OCI-LY1 (cell line): ENCODE data around the gene OGFR.

Source experiments
- H2AFZ ChIP-seq: fragments of 200-600 bp; sonication (generic), shearing (Covaris generic); 2 replicates; pipeline ENCODE4 v1.6.0; 2014; ENCODE audit warnings: antibody characterized with exemption, mild to moderate bottlenecking, low read length
- H3F3A ChIP-seq: fragments of 200-600 bp; sonication (generic), shearing (Covaris generic); 2 replicates; pipeline ENCODE4 v1.6.0; 2014; ENCODE audit warnings: mild to moderate bottlenecking, antibody characterized with exemption, low read length, moderate library complexity; ENCODE audit not compliant: insufficient read depth
- H3K27ac ChIP-seq: fragments of 200-600 bp; sonication (generic); 2 replicates; pipeline ENCODE4 v1.5.1; 2014; ENCODE audit warnings: low read length, mixed run types, mild to moderate bottlenecking, low read depth; ENCODE audit not compliant: poor library complexity, severe bottlenecking
- H3K27me3 ChIP-seq: fragments of 200-600 bp; sonication (generic); 2 replicates; pipeline ENCODE4 v1.6.0; 2014; ENCODE audit warnings: antibody characterized with exemption, mild to moderate bottlenecking, low read length, moderate library complexity; ENCODE audit not compliant: insufficient read depth
- H3K36me3 ChIP-seq: fragments of 200-600 bp; sonication (generic); 2 replicates; pipeline ENCODE4 v1.6.1; 2014; ENCODE audit warnings: mild to moderate bottlenecking, antibody characterized with exemption, low read length, moderate library complexity, mixed read lengths; ENCODE audit not compliant: insufficient read depth
- H3K4me1 ChIP-seq: fragments of 200-600 bp; sonication (generic); 2 replicates; pipeline ENCODE4 v1.5.1; 2014; ENCODE audit warnings: mild to moderate bottlenecking, low read length, moderate library complexity; ENCODE audit not compliant: insufficient read depth, severe bottlenecking
- H3K4me2 ChIP-seq: fragments of 200-600 bp; sonication (generic), shearing (Covaris generic); 2 replicates; pipeline ENCODE4 v1.6.1; 2014; ENCODE audit warnings: low read length
- H3K4me3 ChIP-seq: fragments of 200-600 bp; sonication (generic); 2 replicates; pipeline ENCODE4 v1.5.1; 2014; ENCODE audit warnings: low read length, low read depth, mild to moderate bottlenecking, mixed read lengths; ENCODE audit not compliant: poor library complexity, severe bottlenecking
- H3K79me2 ChIP-seq: fragments of 200-600 bp; shearing (Covaris generic); 2 replicates; pipeline ENCODE4 v1.6.1; 2016; ENCODE audit warnings: mixed run types, low read length, mixed read lengths; ENCODE audit not compliant: insufficient read depth
- H3K9ac ChIP-seq: fragments of 200-600 bp; sonication (generic), shearing (Covaris generic); 2 replicates; pipeline ENCODE4 v1.6.1; 2014; ENCODE audit warnings: mild to moderate bottlenecking, low read length, mixed read lengths
- H3K9me2 ChIP-seq: fragments of 200-600 bp; sonication (generic), shearing (Covaris generic); 2 replicates; pipeline ENCODE4 v1.6.1; 2014; ENCODE audit warnings: low read depth, mild to moderate bottlenecking, low read length, mixed read lengths
- H3K9me3 ChIP-seq: fragments of 200-600 bp; shearing (Covaris generic); 2 replicates; pipeline ENCODE4 v1.6.1; 2014; ENCODE audit warnings: low read length, mixed read lengths
- H4K20me1 ChIP-seq: fragments of 200-600 bp; sonication (generic), shearing (Covaris generic); 2 replicates; pipeline ENCODE4 v1.6.0; 2016; ENCODE audit warnings: mild to moderate bottlenecking, low read length; ENCODE audit not compliant: insufficient read depth
- EZH2 ChIP-seq: fragments of 200-600 bp; sonication (generic), shearing (Covaris generic); IDR thresholded peaks from 2 replicates; pipeline ENCODE4 v1.8.0; 2017; ENCODE audit warnings: borderline replicate concordance, mixed run types, mild to moderate bottlenecking, antibody characterized with exemption, low read length, moderate library complexity, mixed read lengths
- TF ChIP-seq, protein P1 (sequence below): fragments of 200-600 bp; sonication (generic), shearing (Covaris generic); IDR thresholded peaks from 2 replicates; pipeline ENCODE4 v1.5.1; 2017; ENCODE audit warnings: mild to moderate bottlenecking, antibody characterized with exemption, low read length, moderate library complexity, mixed read lengths

The OGFR gene

GRCh38 chr20:62792182-62792939, 12.3 kb upstream of the OGFR start:
- Histone ChIP-seq H3K36me3 (no peaks in the 10 kb centered on the region), H4K20me1 (no peaks in the 10 kb centered on the region), H3K9me3 (no peaks in the 10 kb centered on the region), H3K27me3 (0 out of 2 replicates have a peak, but pooled peaks cover 8% of the 10 kb centered on the region), H3K9ac (no peak overlapping the region), H3F3A (no peaks in the 10 kb centered on the region), H3K4me1 (peaks cover 29% of the 10 kb centered on the region), H2AFZ (no peak overlapping the region), H3K4me3 (no peak overlapping the region), H3K4me2 (no peak overlapping the region), H3K9me2 (no peaks in the 10 kb centered on the region), H3K79me2 (no peaks in the 10 kb centered on the region), H3K27ac (no peak overlapping the region)
- TF ChIP-seq, protein P1, sequence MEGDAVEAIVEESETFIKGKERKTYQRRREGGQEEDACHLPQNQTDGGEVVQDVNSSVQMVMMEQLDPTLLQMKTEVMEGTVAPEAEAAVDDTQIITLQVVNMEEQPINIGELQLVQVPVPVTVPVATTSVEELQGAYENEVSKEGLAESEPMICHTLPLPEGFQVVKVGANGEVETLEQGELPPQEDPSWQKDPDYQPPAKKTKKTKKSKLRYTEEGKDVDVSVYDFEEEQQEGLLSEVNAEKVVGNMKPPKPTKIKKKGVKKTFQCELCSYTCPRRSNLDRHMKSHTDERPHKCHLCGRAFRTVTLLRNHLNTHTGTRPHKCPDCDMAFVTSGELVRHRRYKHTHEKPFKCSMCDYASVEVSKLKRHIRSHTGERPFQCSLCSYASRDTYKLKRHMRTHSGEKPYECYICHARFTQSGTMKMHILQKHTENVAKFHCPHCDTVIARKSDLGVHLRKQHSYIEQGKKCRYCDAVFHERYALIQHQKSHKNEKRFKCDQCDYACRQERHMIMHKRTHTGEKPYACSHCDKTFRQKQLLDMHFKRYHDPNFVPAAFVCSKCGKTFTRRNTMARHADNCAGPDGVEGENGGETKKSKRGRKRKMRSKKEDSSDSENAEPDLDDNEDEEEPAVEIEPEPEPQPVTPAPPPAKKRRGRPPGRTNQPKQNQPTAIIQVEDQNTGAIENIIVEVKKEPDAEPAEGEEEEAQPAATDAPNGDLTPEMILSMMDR = no peak
- no peak for TF ChIP-seq EZH2

- no peaks in the 10 kb centered on the region for H4K20me1 ChIP-seq
- peaks cover 31% of the 10 kb centered on the region for H3K4me1 ChIP-seq
- H3F3A ChIP-seq = no peaks in the 10 kb centered on the region
- no peak overlapping the region for H3K9ac ChIP-seq
- 0 out of 2 replicates have a peak, but pooled peaks cover 8% of the 10 kb centered on the region for H3K27me3 ChIP-seq
- H3K36me3 ChIP-seq = peaks cover under 1% of the 10 kb centered on the region; the same call in 1 of the 2 replicates
- H3K4me3 ChIP-seq = peak overlapping the region; percentile 53
- no peak overlapping the region for H3K27ac ChIP-seq
- TF ChIP-seq EZH2 = no peak
- TF ChIP-seq, protein P1 = no peak
- no peaks in the 10 kb centered on the region for H3K79me2 ChIP-seq
- peak overlapping the region; percentile 77; the same call in 1 of the 2 replicates for H3K4me2 ChIP-seq
- H3K9me2 ChIP-seq = no peaks in the 10 kb centered on the region
- H2AFZ ChIP-seq = no peak overlapping the region
- no peaks in the 10 kb centered on the region for H3K9me3 ChIP-seq
These were observed 11.5 kb upstream of the OGFR start for GRCh38 chr20:62792940-62793756.

DNA sequence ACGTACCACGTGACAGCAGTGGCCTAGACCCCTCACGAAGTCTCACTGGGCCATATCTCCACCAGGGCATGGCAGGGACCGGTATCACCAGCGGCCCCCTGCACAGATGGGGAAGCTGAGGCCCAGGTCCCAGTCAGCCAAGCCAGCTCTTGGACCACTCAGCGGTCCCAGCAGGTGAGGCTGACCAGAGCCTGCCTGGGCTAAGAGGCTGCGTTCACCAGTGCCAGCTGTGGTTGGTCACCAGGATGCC, 11.0 kb upstream of the OGFR start:
- TF ChIP-seq, protein P1 = no peak
- no peak for TF ChIP-seq EZH2
- Histone ChIP-seq H3K27ac (peak overlapping the region; percentile 69), H3K4me3 (peak overlapping the region; percentile 53), H4K20me1 (no peaks in the 10 kb centered on the region), H3K9ac (peak overlapping the region; percentile 54; the same call in 1 of the 2 replicates), H3F3A (no peaks in the 10 kb centered on the region), H2AFZ (no peak overlapping the region), H3K4me2 (peak overlapping the region; percentile 77), H3K27me3 (0 out of 2 replicates have a peak, but pooled peaks cover 7% of the 10 kb centered on the region), H3K79me2 (no peaks in the 10 kb centered on the region), H3K9me2 (no peaks in the 10 kb centered on the region), H3K36me3 (peaks cover 5% of the 10 kb centered on the region), H3K4me1 (peaks cover 31% of the 10 kb centered on the region), H3K9me3 (no peaks in the 10 kb centered on the region)
